HepG2 (cell line): ENCODE measurements around the gene XKR7. TPM values are rescaled to one million over a fixed set of nuclear protein-coding genes. Genes with fewer than 3 reads are reported as not detected.
A peak's percentile ranks its signal among the peaks of the same experiment; 100 is the strongest.

Experiments
- ADNP ChIP-seq: sonication (generic); formaldehyde crosslinking; IDR thresholded peaks from 2 replicates; pipeline ENCODE4 v1.4.0; 2020; ENCODE audit warnings: missing genetic modification reagents
- KMT2A ChIP-seq: sonication (generic); formaldehyde crosslinking; IDR thresholded peaks from 2 replicates; pipeline ENCODE4 v1.4.0; 2020; ENCODE audit warnings: missing genetic modification reagents
- MLLT10 ChIP-seq: sonication (generic); formaldehyde crosslinking; IDR thresholded peaks from 2 replicates; pipeline ENCODE4 v1.4.0; 2020; ENCODE audit warnings: missing genetic modification reagents
- NFATC3 ChIP-seq: sonication (generic); formaldehyde crosslinking; IDR thresholded peaks from 2 replicates; pipeline ENCODE4 v1.5.1; 2020; ENCODE audit warnings: mild to moderate bottlenecking, missing genetic modification reagents
- NFE2 ChIP-seq: sonication (generic); formaldehyde crosslinking; IDR thresholded peaks from 2 replicates; pipeline ENCODE4 v1.4.0; 2020; ENCODE audit warnings: missing genetic modification reagents
- NFE2L1 ChIP-seq: sonication (generic); formaldehyde crosslinking; IDR thresholded peaks from 2 replicates; pipeline ENCODE4 v1.4.0; 2020; ENCODE audit warnings: missing genetic modification reagents, mild to moderate bottlenecking, borderline replicate concordance
- NRL ChIP-seq: sonication (generic); formaldehyde crosslinking; IDR thresholded peaks from 2 replicates; pipeline ENCODE4 v1.5.0; 2020; ENCODE audit warnings: missing genetic modification reagents, mild to moderate bottlenecking, moderate library complexity, borderline replicate concordance
- PTBP1 ChIP-seq: fragments of 200-400 bp; formaldehyde crosslinking; IDR thresholded peaks from 2 replicates; pipeline ENCODE4 v1.6.1; 2018; ENCODE audit warnings: low read length, low read depth; ENCODE audit not compliant: poor library complexity, severe bottlenecking
- RBM39 ChIP-seq: fragments of 200-400 bp; formaldehyde crosslinking; IDR thresholded peaks from one replicate; pipeline ENCODE4 v1.6.1; 2018; ENCODE audit warnings: antibody characterized with exemption, mild to moderate bottlenecking, low read depth, low read length; ENCODE audit not compliant: poor library complexity, severe bottlenecking
- TARDBP ChIP-seq: sonication (generic); formaldehyde crosslinking; IDR thresholded peaks from 2 replicates; pipeline ENCODE4 v1.8.0; 2022; ENCODE audit warnings: mild to moderate bottlenecking, missing genetic modification reagents
- ZFP90 ChIP-seq: sonication (generic); formaldehyde crosslinking; IDR thresholded peaks from 2 replicates; pipeline ENCODE4 v1.8.0; 2022; ENCODE audit warnings: missing genetic modification reagents, mild to moderate bottlenecking, inconsistent platforms, borderline replicate concordance
- ZNF329 ChIP-seq: sonication (generic); formaldehyde crosslinking; IDR thresholded peaks from 2 replicates; pipeline ENCODE4 v1.9.0; 2021; ENCODE audit warnings: low read depth, mild to moderate bottlenecking, missing genetic modification reagents
- ZNF350 ChIP-seq: sonication (generic); formaldehyde crosslinking; IDR thresholded peaks from 2 replicates; pipeline ENCODE4 v1.4.0; 2020; ENCODE audit warnings: mild to moderate bottlenecking, low read depth, missing genetic modification reagents, borderline replicate concordance
- ZNF432 ChIP-seq: sonication (generic); formaldehyde crosslinking; IDR thresholded peaks from 2 replicates; pipeline ENCODE4 v1.5.0; 2020; ENCODE audit warnings: missing genetic modification reagents, mild to moderate bottlenecking, borderline replicate concordance
- ZNF543 ChIP-seq: sonication (generic); formaldehyde crosslinking; IDR thresholded peaks from 2 replicates; pipeline ENCODE4 v1.4.0; 2020; ENCODE audit warnings: mild to moderate bottlenecking, missing genetic modification reagents
- ZNF562 ChIP-seq: sonication (generic); formaldehyde crosslinking; IDR thresholded peaks from 2 replicates; pipeline ENCODE4 v1.8.0; 2022; ENCODE audit warnings: missing genetic modification reagents, borderline replicate concordance
- ZNF614 ChIP-seq: IDR thresholded peaks from 2 replicates; pipeline ENCODE4 v1.6.1; 2018; ENCODE audit warnings: missing biosample characterization, missing genetic modification reagents, inconsistent platforms, borderline replicate concordance
- polyA plus RNA-seq, 8 experiments: library from polyadenylated mRNA; depleted of rRNA in 3 of 8; stranded (reverse) in 7 of 8; unstranded in 1 of 8; fragments of >200 nt; fragmentation: Illumina TruSeq in 4 of 8; extraction: Trizol in 4 of 8; gene quantifications; 2 replicates each; pipeline versions ENCODE4 v1.2.1 to v1.2.3, GENCODE V29; 2011 to 2016; ENCODE audit warnings: low read depth in 4 of 8, missing spikeins in 1 of 8, mixed read lengths in 1 of 8; ENCODE audit not compliant: insufficient read depth in 1 of 8
- total RNA-seq, 5 experiments: library from RNA; depleted of rRNA; stranded (reverse); fragments of >200 nt; fragmentation: Illumina TruSeq; extraction: Trizol; gene quantifications; 2 replicates each; pipeline ENCODE4 v1.2.3, GENCODE V29; 2016; ENCODE audit warnings: low read depth in 1 of 5
- TF ChIP-seq, protein P1 (sequence below): sonication (generic); formaldehyde crosslinking; IDR thresholded peaks from 2 replicates; pipeline ENCODE4 v1.5.0; 2020; ENCODE audit warnings: missing genetic modification reagents
- TF ChIP-seq, protein P2 (sequence below): sonication (generic); formaldehyde crosslinking; IDR thresholded peaks from 2 replicates; pipeline ENCODE4 v1.4.0; 2020; ENCODE audit warnings: mild to moderate bottlenecking, missing genetic modification reagents
- TF ChIP-seq, protein P3 (sequence below): sonication (generic); formaldehyde crosslinking; IDR thresholded peaks from 2 replicates; pipeline ENCODE4 v1.5.1; 2020; ENCODE audit warnings: missing genetic modification reagents, mild to moderate bottlenecking, borderline replicate concordance
- TF ChIP-seq, protein P4 (sequence below): sonication (generic); formaldehyde crosslinking; IDR thresholded peaks from 2 replicates; pipeline ENCODE4 v1.5.1; 2020; ENCODE audit warnings: mild to moderate bottlenecking, missing genetic modification reagents, borderline replicate concordance
- TF ChIP-seq, protein P5 (sequence below): sonication (generic); formaldehyde crosslinking; IDR thresholded peaks from 2 replicates; pipeline ENCODE4 v1.4.0; 2020; ENCODE audit warnings: missing genetic modification reagents, borderline replicate concordance

The XKR7 gene
- total and polyA plus RNA-seq, 2 of the 13 experiments (the other 11 are each of a cell fraction or from before 2014, with no cell fraction given): not detected

DNA sequence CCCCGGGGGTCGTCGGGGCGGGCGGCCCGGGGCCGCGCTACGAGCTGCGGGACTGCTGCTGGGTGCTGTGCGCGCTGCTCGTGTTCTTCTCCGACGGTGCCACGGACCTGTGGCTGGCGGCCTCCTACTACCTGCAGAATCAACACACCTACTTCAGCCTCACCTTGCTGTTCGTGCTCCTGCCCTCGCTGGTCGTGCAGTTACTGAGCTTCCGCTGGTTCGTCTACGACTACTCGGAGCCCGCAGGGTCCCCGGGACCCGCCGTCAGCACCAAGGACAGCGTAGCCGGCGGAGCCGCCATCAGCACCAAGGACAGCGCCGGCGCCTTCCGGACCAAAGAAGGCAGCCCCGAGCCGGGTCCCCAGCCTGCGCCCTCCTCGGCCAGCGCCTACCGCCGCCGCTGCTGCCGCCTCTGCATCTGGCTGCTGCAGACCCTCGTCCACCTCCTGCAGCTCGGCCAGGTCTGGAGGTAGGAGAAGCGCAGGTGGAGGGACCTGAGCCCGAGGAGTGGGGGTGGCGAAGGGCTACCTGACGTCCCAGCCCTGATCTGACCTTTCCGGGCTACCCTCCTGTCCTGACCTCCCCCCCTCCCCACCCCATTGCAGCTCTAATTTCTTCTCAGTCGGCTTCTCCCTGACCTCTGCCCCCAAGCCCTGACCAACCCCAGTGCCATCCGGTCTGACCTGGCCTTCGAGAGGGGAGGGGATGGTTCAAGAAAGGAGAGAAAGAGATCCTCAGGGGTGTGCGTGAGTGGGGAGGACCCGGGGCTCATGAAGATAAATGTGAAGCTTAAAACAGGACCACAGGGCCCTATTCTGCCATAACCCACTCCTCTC is 558 bp downstream of the XKR7 start (continued):
- peak; percentile 100 for TF ChIP-seq ZNF614 (CRISPR knock-in tag)
- peak; percentile 100 for TF ChIP-seq NFE2L1
- TF ChIP-seq MLLT10: peak; percentile 100
- TF ChIP-seq ADNP (CRISPR knock-in tag): peak; percentile 98; the same call in 1 of the 2 replicates
- TF ChIP-seq RBM39: peak; percentile 61
- TF ChIP-seq ZNF543 (CRISPR knock-in tag): peak; percentile 100
- peak; percentile 100 for TF ChIP-seq KMT2A (CRISPR knock-in tag)
- TF ChIP-seq, protein P1, sequence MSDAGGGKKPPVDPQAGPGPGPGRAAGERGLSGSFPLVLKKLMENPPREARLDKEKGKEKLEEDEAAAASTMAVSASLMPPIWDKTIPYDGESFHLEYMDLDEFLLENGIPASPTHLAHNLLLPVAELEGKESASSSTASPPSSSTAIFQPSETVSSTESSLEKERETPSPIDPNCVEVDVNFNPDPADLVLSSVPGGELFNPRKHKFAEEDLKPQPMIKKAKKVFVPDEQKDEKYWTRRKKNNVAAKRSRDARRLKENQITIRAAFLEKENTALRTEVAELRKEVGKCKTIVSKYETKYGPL: peak; percentile 100
- peak; percentile 100 for TF ChIP-seq ZNF432
- peak; percentile 100 for TF ChIP-seq ZNF350
- peak; percentile 99 for TF ChIP-seq ZNF329 (CRISPR knock-in tag)
- peak; percentile 36 for TF ChIP-seq PTBP1
- peak; percentile 100 for TF ChIP-seq NFATC3 (CRISPR knock-in tag)
- TF ChIP-seq NFE2 (CRISPR knock-in tag): peak; percentile 100
- TF ChIP-seq, protein P2, sequence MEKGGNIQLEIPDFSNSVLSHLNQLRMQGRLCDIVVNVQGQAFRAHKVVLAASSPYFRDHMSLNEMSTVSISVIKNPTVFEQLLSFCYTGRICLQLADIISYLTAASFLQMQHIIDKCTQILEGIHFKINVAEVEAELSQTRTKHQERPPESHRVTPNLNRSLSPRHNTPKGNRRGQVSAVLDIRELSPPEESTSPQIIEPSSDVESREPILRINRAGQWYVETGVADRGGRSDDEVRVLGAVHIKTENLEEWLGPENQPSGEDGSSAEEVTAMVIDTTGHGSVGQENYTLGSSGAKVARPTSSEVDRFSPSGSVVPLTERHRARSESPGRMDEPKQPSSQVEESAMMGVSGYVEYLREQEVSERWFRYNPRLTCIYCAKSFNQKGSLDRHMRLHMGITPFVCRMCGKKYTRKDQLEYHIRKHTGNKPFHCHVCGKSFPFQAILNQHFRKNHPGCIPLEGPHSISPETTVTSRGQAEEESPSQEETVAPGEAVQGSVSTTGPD: peak; percentile 100
- peak; percentile 100 for TF ChIP-seq NRL (CRISPR knock-in tag)
- TF ChIP-seq TARDBP (CRISPR knock-in tag): peak; percentile 100
- TF ChIP-seq, protein P3, sequence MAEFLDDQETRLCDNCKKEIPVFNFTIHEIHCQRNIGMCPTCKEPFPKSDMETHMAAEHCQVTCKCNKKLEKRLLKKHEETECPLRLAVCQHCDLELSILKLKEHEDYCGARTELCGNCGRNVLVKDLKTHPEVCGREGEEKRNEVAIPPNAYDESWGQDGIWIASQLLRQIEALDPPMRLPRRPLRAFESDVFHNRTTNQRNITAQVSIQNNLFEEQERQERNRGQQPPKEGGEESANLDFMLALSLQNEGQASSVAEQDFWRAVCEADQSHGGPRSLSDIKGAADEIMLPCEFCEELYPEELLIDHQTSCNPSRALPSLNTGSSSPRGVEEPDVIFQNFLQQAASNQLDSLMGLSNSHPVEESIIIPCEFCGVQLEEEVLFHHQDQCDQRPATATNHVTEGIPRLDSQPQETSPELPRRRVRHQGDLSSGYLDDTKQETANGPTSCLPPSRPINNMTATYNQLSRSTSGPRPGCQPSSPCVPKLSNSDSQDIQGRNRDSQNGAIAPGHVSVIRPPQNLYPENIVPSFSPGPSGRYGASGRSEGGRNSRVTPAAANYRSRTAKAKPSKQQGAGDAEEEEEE (CRISPR knock-in tag): peak; percentile 100
- TF ChIP-seq, protein P4, sequence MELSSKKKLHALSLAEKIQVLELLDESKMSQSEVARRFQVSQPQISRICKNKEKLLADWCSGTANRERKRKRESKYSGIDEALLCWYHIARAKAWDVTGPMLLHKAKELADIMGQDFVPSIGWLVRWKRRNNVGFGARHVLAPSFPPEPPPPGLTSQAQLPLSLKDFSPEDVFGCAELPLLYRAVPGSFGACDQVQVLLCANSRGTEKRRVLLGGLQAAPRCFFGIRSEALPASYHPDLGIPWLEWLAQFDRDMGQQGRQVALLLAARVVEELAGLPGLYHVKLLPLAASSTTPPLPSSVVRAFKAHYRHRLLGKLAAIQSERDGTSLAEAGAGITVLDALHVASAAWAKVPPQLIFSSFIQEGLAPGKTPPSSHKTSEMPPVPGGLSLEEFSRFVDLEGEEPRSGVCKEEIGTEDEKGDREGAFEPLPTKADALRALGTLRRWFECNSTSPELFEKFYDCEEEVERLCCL (CRISPR knock-in tag): peak; percentile 100
- peak; percentile 99 for TF ChIP-seq ZNF562
- TF ChIP-seq, protein P5, sequence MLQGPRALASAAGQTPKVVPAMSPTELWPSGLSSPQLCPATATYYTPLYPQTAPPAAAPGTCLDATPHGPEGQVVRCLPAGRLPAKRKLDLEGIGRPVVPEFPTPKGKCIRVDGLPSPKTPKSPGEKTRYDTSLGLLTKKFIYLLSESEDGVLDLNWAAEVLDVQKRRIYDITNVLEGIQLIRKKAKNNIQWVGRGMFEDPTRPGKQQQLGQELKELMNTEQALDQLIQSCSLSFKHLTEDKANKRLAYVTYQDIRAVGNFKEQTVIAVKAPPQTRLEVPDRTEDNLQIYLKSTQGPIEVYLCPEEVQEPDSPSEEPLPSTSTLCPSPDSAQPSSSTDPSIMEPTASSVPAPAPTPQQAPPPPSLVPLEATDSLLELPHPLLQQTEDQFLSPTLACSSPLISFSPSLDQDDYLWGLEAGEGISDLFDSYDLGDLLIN (CRISPR knock-in tag): peak; percentile 100; the same call in 1 of the 2 replicates
- peak; percentile 100 for TF ChIP-seq ZFP90
